Spleen (tissue), 11 donors: ENCODE data around the gene ABAT. TPM values are rescaled to one million over a fixed set of nuclear protein-coding genes. Genes with fewer than 3 reads are reported as not detected.

Experiments
- DNase-seq: peaks from one replicate; pipeline ENCODE4 v3.0.0-alpha.2; 2020
- H3K27ac ChIP-seq, 8 donors: fragments of 200-600 bp; sonication (generic) in 7 of 8; 1 replicate in 4 of 8; 2 replicates in 4 of 8; pipeline versions ENCODE4 v1.5.0 to v1.8.0; 2016 to 2021; ENCODE audit warnings: inconsistent platforms in 4 of 8, mild to moderate bottlenecking in 4 of 8, moderate library complexity in 1 of 8
- H3K27me3 ChIP-seq, 7 donors: fragments of 200-600 bp; sonication (generic) in 6 of 7; replicated peaks in 1 of 7; 1 replicate in 4 of 7; 2 replicates in 3 of 7; pipeline versions ENCODE4 v1.5.0 to v1.8.0; 2016 to 2021; ENCODE audit warnings: inconsistent platforms in 3 of 7, mild to moderate bottlenecking in 1 of 7
- H3K36me3 ChIP-seq, 6 donors: fragments of 200-600 bp; sonication (generic) in 5 of 6; 1 replicate in 4 of 6; 2 replicates in 2 of 6; pipeline versions ENCODE4 v1.5.0 to v1.8.0; 2016 to 2021; ENCODE audit warnings: inconsistent platforms in 2 of 6
- H3K4me1 ChIP-seq, 6 donors: fragments of 200-600 bp; sonication (generic) in 5 of 6; 1 replicate in 3 of 6; 2 replicates in 3 of 6; pipeline versions ENCODE4 v1.5.0 to v1.8.0; 2016 to 2021; ENCODE audit warnings: inconsistent platforms in 3 of 6
- H3K4me3 ChIP-seq, 8 donors: fragments of 200-600 bp; sonication (generic) in 7 of 8; 1 replicate in 4 of 8; 2 replicates in 4 of 8; pipeline versions ENCODE4 v1.5.0 to v1.8.0; 2016 to 2021; ENCODE audit warnings: inconsistent platforms in 4 of 8, mild to moderate bottlenecking in 4 of 8, moderate library complexity in 2 of 8
- H3K9me3 ChIP-seq, 8 donors: fragments of 200-600 bp; sonication (generic) in 7 of 8; 1 replicate in 4 of 8; 2 replicates in 4 of 8; pipeline versions ENCODE4 v1.5.0 to v1.8.0; 2016 to 2021; ENCODE audit warnings: inconsistent platforms in 4 of 8
- POLR2A ChIP-seq, 3 donors: fragments of 450-650 bp; IDR thresholded peaks; one replicate each; pipeline ENCODE4 v1.5.1; 2017; ENCODE audit warnings: antibody characterized with exemption in 3 of 3, mild to moderate bottlenecking in 1 of 3
- POLR2AphosphoS5 ChIP-seq, 3 donors: sonication (generic); formaldehyde crosslinking; IDR thresholded peaks; one replicate each; pipeline ENCODE4 v1.5.1; 2017; ENCODE audit warnings: antibody characterized with exemption in 3 of 3
- WGBS, 5 donors: extraction: QIAGEN DNeasy Blood & Tissue Kit in 3 of 5; methylation state at CpG; one replicate each; pipeline versions ENCODE4 v1.1.5 to v1.1.7; 2013 to 2018; 5-methylcytosine and 5-hydroxymethylcytosine counted together
- intact Hi-C: fragments of 100-400 bp; cut with DNase I; formaldehyde crosslinking; loops from one replicate; pipeline ENCODE4 v1.15.0; 2023; ENCODE audit warnings: low total_unique reads
- polyA plus RNA-seq, 3 donors: library from polyadenylated mRNA; stranded (reverse); fragments of 200-250 nt; gene quantifications; one replicate each; pipeline ENCODE4 v1.2.1, GENCODE V29; 2013
- total RNA-seq, 7 donors: library from RNA; depleted of rRNA in 3 of 7; stranded (reverse); fragments of >200 nt in 3 of 7; fragmentation: NEBNext Ultra II Directional in 4 of 7; extraction: Animal tissue kit (Norgen Biotek cat#: 25700) in 4 of 7; gene quantifications; one replicate each; pipeline versions ENCODE4 v1.1.0 to v1.2.1, GENCODE V29; 2016 to 2021
- TF ChIP-seq, protein P1 (sequence below), 11 experiments: fragments of 200-600 bp in 7 of 11; fragments of 450-650 bp in 4 of 11; sonication (generic) in 4 of 11; IDR thresholded peaks in 8 of 11; conservative IDR thresholded peaks in 3 of 11; 1 replicate in 7 of 11; 2 replicates in 4 of 11; pipeline versions ENCODE4 v1.4.0 to v1.8.0; 2016 to 2021; ENCODE audit warnings: antibody characterized with exemption in 11 of 11, inconsistent platforms in 4 of 11, mild to moderate bottlenecking in 1 of 11
- donor health status: healthy with polysubstance abuse.
- donor health status: DM: no; HTN: no; CAD: no; lungs with moderate emphysema.
- donor health status: DM: no; HTN: no; CAD: no.
- donor health status: Bipolar disorder and iron deficiency.
- donor health status: healthy.
- donor health status: DM: no; HTN: no; CAD: no.
- donor health status: DM: yes; HTN: yes; CAD: no.

Gene ABAT
- total and polyA plus RNA-seq, 10 donors, result 3.9 to 13.5 (median 8.3) TPM

DNA sequence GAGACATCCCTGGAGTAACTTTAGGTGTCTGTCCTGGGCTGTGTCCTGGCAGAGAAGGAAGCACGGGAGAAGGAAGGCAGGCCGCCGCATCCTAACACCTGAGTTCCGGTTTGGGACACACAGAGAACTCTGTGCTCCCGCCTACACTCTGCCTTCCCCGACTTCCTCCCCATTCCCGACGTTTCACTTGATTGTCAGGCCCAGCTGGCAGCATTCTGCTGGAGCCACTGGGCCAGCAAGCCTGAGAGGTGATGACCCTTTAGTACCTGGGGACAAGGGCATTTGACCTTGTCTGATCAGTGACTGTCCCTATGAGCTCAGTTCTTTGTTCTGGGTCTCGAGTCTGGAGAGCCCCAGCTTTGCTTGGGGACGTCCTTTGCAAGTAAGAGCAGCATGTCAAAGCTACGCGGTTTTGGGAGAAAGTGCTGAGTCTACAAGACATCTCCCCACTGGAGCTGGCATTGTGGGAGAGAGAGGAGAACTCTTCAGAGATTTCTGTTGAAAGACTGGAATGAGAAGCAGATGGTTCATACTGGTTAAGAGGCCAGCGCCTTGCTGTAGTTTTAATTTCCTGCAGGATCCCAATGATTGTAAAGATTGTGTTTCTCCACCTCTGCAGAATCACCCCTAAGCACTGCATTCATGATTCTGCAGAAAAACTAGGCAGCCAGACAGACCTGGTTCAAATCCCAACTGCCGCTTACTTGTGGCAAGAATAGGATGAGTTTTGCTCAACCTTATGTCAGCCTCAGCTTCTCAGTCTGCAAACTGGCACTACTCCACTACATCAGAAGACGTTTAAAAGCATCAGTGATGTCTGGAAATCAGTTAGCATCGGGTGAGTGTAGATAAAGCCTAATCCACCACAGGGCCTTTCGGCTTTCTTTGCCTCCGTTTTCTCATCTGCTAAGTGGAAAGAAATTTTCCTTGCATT, 20.6 kb downstream of the ABAT start:
- H3K36me3 ChIP-seq, result peaks cover 0 to 28% (median 0%) of the 10 kb centered on the region in 6 donors
- no peak for TF ChIP-seq POLR2AphosphoS5 (IDR thresholded peaks at IDR 0.05)
- TF ChIP-seq, protein P1, sequence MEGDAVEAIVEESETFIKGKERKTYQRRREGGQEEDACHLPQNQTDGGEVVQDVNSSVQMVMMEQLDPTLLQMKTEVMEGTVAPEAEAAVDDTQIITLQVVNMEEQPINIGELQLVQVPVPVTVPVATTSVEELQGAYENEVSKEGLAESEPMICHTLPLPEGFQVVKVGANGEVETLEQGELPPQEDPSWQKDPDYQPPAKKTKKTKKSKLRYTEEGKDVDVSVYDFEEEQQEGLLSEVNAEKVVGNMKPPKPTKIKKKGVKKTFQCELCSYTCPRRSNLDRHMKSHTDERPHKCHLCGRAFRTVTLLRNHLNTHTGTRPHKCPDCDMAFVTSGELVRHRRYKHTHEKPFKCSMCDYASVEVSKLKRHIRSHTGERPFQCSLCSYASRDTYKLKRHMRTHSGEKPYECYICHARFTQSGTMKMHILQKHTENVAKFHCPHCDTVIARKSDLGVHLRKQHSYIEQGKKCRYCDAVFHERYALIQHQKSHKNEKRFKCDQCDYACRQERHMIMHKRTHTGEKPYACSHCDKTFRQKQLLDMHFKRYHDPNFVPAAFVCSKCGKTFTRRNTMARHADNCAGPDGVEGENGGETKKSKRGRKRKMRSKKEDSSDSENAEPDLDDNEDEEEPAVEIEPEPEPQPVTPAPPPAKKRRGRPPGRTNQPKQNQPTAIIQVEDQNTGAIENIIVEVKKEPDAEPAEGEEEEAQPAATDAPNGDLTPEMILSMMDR (IDR thresholded peaks at IDR 0.05 in 8 of 11, conservative IDR thresholded peaks at IDR 0.05 in 3 of 11), result no peak
- TF ChIP-seq POLR2A (IDR thresholded peaks at IDR 0.05), result no peak
- 83 to 88% (median 85%) methylated on average over 18 of the region's 18 CpGs for WGBS, 5 donors
- H3K27ac ChIP-seq, result no peak overlapping the region
- no peak overlapping the region for H3K4me3 ChIP-seq
- intact Hi-C loops, result no loop called here
- peak; percentile 49 for DNase-seq
- no peaks in the 10 kb centered on the region for H3K4me1 ChIP-seq
- peaks cover 0 to 6% (median 4%) of the 10 kb centered on the region in 8 donors for H3K9me3 ChIP-seq
- H3K27me3 ChIP-seq, result no peaks in the 10 kb centered on the region

DNA sequence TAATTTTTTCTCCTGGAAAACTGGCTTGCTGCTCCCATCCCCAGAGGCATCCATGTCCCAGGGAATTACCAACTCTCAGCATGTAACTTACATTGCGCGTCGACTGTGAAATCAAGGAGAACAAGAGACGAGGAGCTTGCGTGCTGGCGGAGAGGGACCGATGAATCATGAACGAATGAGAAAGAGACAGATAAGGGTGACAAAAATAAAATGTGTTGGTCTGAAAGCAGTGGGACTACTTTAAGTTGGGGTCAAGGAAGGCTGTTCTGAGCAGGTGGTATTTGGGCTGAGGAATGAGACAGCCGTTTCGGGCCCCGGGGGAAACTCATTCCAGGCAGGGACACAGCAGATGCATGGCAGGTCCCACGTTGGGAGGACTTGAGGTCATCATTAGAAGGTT, 22.5 kb downstream of the ABAT start:
- WGBS, 5 donors, result 82 to 93% (median 87%) methylated on average over 12 of the region's 12 CpGs
- no peak overlapping the region for H3K4me3 ChIP-seq
- no peak overlapping the region for H3K27ac ChIP-seq
- TF ChIP-seq POLR2A (IDR thresholded peaks at IDR 0.05) (no peak), POLR2AphosphoS5 (IDR thresholded peaks at IDR 0.05) (no peak)
- TF ChIP-seq, protein P1 (IDR thresholded peaks at IDR 0.05 in 8 of 11, conservative IDR thresholded peaks at IDR 0.05 in 3 of 11), result no peak
- H3K27me3 ChIP-seq, result no peaks in the 10 kb centered on the region
- no peaks in the 10 kb centered on the region for H3K4me1 ChIP-seq
- no peak for DNase-seq
- peaks cover 0 to 27% (median 0%) of the 10 kb centered on the region in 6 donors for H3K36me3 ChIP-seq
- intact Hi-C loops, result no loop called here
- H3K9me3 ChIP-seq, result no peaks in the 10 kb centered on the region

DNA sequence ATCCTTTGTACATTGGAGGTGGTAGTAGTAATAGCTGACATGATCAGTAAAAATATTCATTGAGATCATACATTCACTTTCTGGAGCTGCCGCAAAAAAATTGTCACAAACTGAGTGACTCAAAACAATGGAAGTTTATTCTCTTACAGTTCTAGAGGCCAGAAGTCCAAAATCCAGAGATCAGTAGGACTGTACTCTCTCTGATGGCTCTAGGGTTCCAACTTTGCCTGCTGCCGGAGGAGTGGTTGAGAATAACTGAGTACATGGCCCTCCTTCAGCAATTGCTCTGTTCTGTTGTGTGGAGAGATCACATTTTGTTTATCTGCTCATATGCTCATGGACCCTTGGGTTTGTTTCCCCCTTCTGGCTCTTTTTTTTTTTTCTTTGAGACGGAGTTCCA, 23.5 kb downstream of the ABAT start:
- WGBS, 5 donors, result 27 to 32% (median 29%) methylated on average over 3 of the region's 3 CpGs
- no peaks in the 10 kb centered on the region for H3K27me3 ChIP-seq
- intact Hi-C loops, result no loop called here
- H3K4me1 ChIP-seq, result no peaks in the 10 kb centered on the region
- H3K4me3 ChIP-seq, result no peak overlapping the region
- H3K27ac ChIP-seq, result no peak overlapping the region
- TF ChIP-seq POLR2AphosphoS5 (IDR thresholded peaks at IDR 0.05), result no peak
- TF ChIP-seq POLR2A (IDR thresholded peaks at IDR 0.05), result no peak
- TF ChIP-seq, protein P1 (IDR thresholded peaks at IDR 0.05 in 8 of 11, conservative IDR thresholded peaks at IDR 0.05 in 3 of 11), result no peak
- peak; percentile 2 for DNase-seq
- peaks cover 0 to 27% (median 0%) of the 10 kb centered on the region in 6 donors for H3K36me3 ChIP-seq
- H3K9me3 ChIP-seq, result no peaks in the 10 kb centered on the region

- Histone ChIP-seq H3K4me1 (no peaks in the 10 kb centered on the region), H3K4me3 (no peak overlapping the region), H3K27me3 (no peaks in the 10 kb centered on the region), H3K27ac (no peak overlapping the region), H3K36me3 (peaks cover 0 to 19% (median 2%) of the 10 kb centered on the region in 6 donors), H3K9me3 (no peaks in the 10 kb centered on the region)
- TF ChIP-seq POLR2A (IDR thresholded peaks at IDR 0.05) (no peak), POLR2AphosphoS5 (IDR thresholded peaks at IDR 0.05) (no peak)
- TF ChIP-seq, protein P1 (IDR thresholded peaks at IDR 0.05 in 8 of 11, conservative IDR thresholded peaks at IDR 0.05 in 3 of 11), result no peak
- DNase-seq, result no peak
- intact Hi-C loops, result no loop called here
- 84 to 96% (median 93%) methylated on average over 2 of the region's 2 CpGs for WGBS, 5 donors
Observed at GRCh38 chr16:8703693-8704092, 29.3 kb downstream of the ABAT start.
